CD4-positive, alpha-beta memory T cell (primary cell): Measurements from ENCODE around the gene PRPF4. TPM values are rescaled to one million over a fixed set of nuclear protein-coding genes. Genes with fewer than 3 reads are reported as not detected.
"Not testable (repeated sequence)": the region's sequence is repeated elsewhere in the genome, so short reads cannot be mapped to it uniquely, and the experiment has no call there.

Experiments used
- CTCF ChIA-PET: fragments of 350-600 bp; sonication (Branson Sonifier 250); formaldehyde crosslinking; loops from one replicate; lab custom pipeline; 2021; ENCODE audit warnings: inconsistent platforms; ENCODE audit not compliant: partially characterized antibody; lab: Charles Lee
- POLR2A ChIA-PET: fragments of 350-600 bp; sonication (Branson Sonifier 250); formaldehyde crosslinking; loops from one replicate; lab custom pipeline; 2021; ENCODE audit not compliant: partially characterized antibody; lab: Charles Lee
- DNase-seq, 5 donors: peaks; one replicate each; pipeline versions ENCODE4 v3.0.0 to v3.0.0-alpha.2; 2020 to 2022; ENCODE audit warnings: mixed read lengths in 1 of 5
- H3K27ac ChIP-seq: one replicate; pipeline ENCODE4 v1.7.0; 2013; ENCODE audit warnings: low read depth, low read length
- H3K27me3 ChIP-seq: 2 replicates; pipeline ENCODE4 v1.7.0; 2013; ENCODE audit warnings: mild to moderate bottlenecking, low read length, moderate library complexity; ENCODE audit not compliant: insufficient read depth
- H3K36me3 ChIP-seq: 2 replicates; pipeline ENCODE4 v1.7.0; 2013; ENCODE audit warnings: mild to moderate bottlenecking, low read length, moderate library complexity; ENCODE audit not compliant: insufficient read depth
- H3K4me1 ChIP-seq: 2 replicates; pipeline ENCODE4 v1.7.0; 2013; ENCODE audit warnings: mild to moderate bottlenecking, low read length, moderate library complexity; ENCODE audit not compliant: insufficient read depth
- H3K4me3 ChIP-seq, 2 donors: one replicate each; pipeline ENCODE4 v1.7.0; 2013; ENCODE audit warnings: low read length in 2 of 2, mild to moderate bottlenecking in 1 of 2
- H3K9me3 ChIP-seq, 2 donors: one replicate each; pipeline ENCODE4 v1.7.0; 2013; ENCODE audit warnings: low read length in 2 of 2, control low read depth in 1 of 2; ENCODE audit not compliant: control insufficient read depth in 1 of 2
- H3K27ac Mint-ChIP-seq, 7 donors: one replicate each; pipeline ENCODE4 v1.8.0; 2020 to 2021; ENCODE audit warnings: mixed read lengths in 7 of 7, mild to moderate bottlenecking in 6 of 7, inconsistent platforms in 3 of 7, moderate library complexity in 3 of 7
- H3K27me3 Mint-ChIP-seq, 2 donors: one replicate each; pipeline ENCODE4 v1.8.0; 2020 to 2021; ENCODE audit warnings: mixed read lengths in 2 of 2
- H3K36me3 Mint-ChIP-seq, 2 donors: one replicate each; pipeline ENCODE4 v1.8.0; 2020 to 2021; ENCODE audit warnings: mixed read lengths in 2 of 2, inconsistent platforms in 1 of 2, mild to moderate bottlenecking in 1 of 2
- H3K4me1 Mint-ChIP-seq, 4 donors: one replicate each; pipeline ENCODE4 v1.8.0; 2020 to 2021; ENCODE audit warnings: mixed read lengths in 4 of 4, mild to moderate bottlenecking in 1 of 4
- H3K4me3 Mint-ChIP-seq, 8 donors: one replicate each; pipeline ENCODE4 v1.8.0; 2020 to 2021; ENCODE audit warnings: mixed read lengths in 8 of 8, mild to moderate bottlenecking in 7 of 8, moderate library complexity in 6 of 8, inconsistent platforms in 3 of 8
- H3K9me3 Mint-ChIP-seq, 8 donors: one replicate each; pipeline ENCODE4 v1.8.0; 2020 to 2021; ENCODE audit warnings: mixed read lengths in 8 of 8, mild to moderate bottlenecking in 5 of 8, inconsistent platforms in 3 of 8, moderate library complexity in 1 of 8
- intact Hi-C: fragments of 100-400 bp; cut with micrococcal nuclease; formaldehyde crosslinking; loops from one replicate; pipeline ENCODE4 v1.15.1; 2023
- polyA plus RNA-seq, 2 donors: library from polyadenylated mRNA; unstranded; fragments of 300-500 nt; fragmentation: Illumina TruSeq; gene quantifications; one replicate each; pipeline ENCODE4 v1.2.3, GENCODE V29; 2021
- total RNA-seq, 2 experiments: library from RNA; stranded (reverse); gene quantifications; one replicate each; pipeline ENCODE4 v1.2.3, GENCODE V29; 2021

The PRPF4 gene
- 10 to 100 TPM; 20.7 to 23.2 TPM for total RNA-seq
- 10 to 100 TPM; 19.2 to 25.7 TPM for polyA plus RNA-seq

DNA sequence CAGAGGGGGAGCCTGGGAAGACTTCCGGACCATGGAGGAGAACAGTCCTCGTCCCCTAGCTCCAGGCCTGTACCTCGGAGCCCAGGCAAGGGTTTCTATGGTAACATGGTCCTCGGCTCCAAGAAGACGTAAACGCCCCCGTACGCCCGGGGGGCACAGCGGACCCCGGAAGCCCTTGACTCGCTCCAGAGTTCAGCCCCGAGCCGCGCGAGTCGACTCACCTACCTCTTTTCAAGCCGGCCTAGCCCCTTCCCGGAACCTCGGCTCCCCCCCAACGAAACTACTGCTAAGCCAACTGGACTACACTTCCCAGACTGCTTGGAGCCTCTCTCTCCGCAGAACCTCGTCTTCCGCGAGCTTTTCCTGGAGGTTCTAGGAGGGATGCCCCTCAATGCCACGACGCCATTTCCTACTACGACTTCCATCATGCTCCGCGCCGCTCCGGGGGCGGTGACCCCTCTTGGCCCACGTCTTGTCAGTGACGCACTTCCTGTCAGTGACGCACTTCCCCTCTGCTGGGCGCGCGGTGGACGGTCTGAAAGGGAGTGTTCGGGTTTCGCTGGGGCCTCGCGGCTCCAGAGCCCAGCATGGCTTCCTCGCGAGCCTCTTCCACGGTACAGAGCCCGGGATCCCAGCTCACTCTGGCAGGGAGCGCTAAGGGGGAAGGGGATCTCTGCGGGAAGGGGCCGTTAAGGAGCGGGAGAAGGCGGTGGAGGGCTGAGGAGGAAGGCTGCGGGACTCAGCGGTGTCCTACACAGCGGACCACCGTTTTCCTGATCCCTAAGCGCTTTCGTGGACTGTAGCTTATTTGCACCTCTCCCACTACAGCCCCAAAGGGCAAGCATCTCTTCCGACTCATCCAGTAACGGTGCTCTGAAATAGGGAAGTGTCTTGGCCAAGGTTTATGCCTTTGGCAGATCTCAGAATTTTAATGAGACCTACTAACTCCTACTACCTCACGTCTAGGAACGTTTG, at the start of gene PRPF4, which contains the start of gene CDC26:
Gene PRPF4, plus strand, starts transcription at position 502 of the 975 bp plus-strand sequence. Its CDS starts 86 bp downstream, at position 588.
Gene CDC26, minus strand, starts transcription at position 416 of the 975 bp plus-strand sequence. CDS start 3,065 bp downstream, outside the sequence.
- ChIA-PET POLR2A (interaction anchor here (0.6 to 2.9 kb wide), 19 partner anchors 9 to 1268 kb away, joined by 3 to 26 read pairs (median 5); partner anchors contain the start of genes ALAD, BSPRY, C9orf43 and FKBP15), CTCF (interaction anchor here (0.9 to 7.1 kb wide), 33 partner anchors 9 to 391 kb away, joined by 3 to 137 read pairs (median 5); partner anchors contain the start of genes ALAD, BSPRY, C9orf43 and FKBP15)
- Histone ChIP-seq H3K4me1 (peaks cover 22% of the 10 kb centered on the region), H3K9me3 (no peaks in the 10 kb centered on the region), H3K4me3 (peak within 1 kb of the TSS; percentile 86 to 92), H3K27me3 (no peaks in the 10 kb centered on the region), H3K27ac (peak within 1 kb of the TSS; percentile 93), H3K36me3 (peaks cover 42% of the 10 kb centered on the region)
- H3K27me3 Mint-ChIP-seq: no peaks in the 10 kb centered on the region
- H3K4me3 Mint-ChIP-seq: no peak within 1 kb of the TSS
- no peak within 1 kb of the TSS for H3K27ac Mint-ChIP-seq
- peaks cover 39 to 52% of the 10 kb centered on the region in 2 donors for H3K36me3 Mint-ChIP-seq
- intact Hi-C loops: loop anchor here (1.0 to 5.0 kb wide), 8 partner anchors 54 to 1793 kb away; partner anchors contain the start of genes ALAD, C9orf43, FKBP15 and INIP
- DNase-seq: peak; percentile 91 to 97 (median 94)
- H3K4me1 Mint-ChIP-seq: peaks cover 14 to 32% (median 21%) of the 10 kb centered on the region in 4 donors
- H3K9me3 Mint-ChIP-seq: no peaks in the 10 kb centered on the region

DNA sequence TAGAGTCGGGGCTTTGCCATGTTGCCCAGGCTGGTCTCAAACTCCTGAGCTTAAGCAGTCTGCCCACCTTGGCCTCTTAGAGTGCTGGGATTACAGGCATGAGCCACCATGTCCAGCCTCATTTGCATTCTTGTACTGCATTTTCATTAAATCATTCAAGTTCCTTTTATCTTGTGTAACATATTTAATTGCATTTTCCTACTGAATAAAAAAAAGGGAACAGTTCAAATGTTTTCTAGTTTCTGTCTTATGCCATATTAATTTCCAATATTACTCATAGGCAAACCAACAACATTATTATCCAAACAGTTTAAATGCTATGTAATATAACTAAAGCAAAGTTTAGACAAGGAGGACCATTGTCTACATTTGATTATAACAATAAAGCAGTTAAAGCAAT, 48.0 kb upstream of the PRPF4 start:
- Mint-ChIP-seq H3K27me3 (no peaks in the 10 kb centered on the region), H3K4me3 (no peak overlapping the region), H3K36me3 (peaks cover 0 to under 1% of the 10 kb centered on the region in 2 donors), H3K9me3 (peaks cover 0 to 2% (median 0%) of the 10 kb centered on the region in 8 donors), H3K4me1 (peaks cover 8 to 18% (median 13%) of the 10 kb centered on the region in 4 donors), H3K27ac (peak overlapping the region in 1 of 7 donors; percentile 33)
- Histone ChIP-seq H3K4me1 (peaks cover 10% of the 10 kb centered on the region), H3K27me3 (no peaks in the 10 kb centered on the region), H3K4me3 (no peak overlapping the region), H3K36me3 (no peaks in the 10 kb centered on the region), H3K9me3 (no peaks in the 10 kb centered on the region), H3K27ac (no peak overlapping the region)
- no peak for DNase-seq
- ChIA-PET POLR2A (no interaction called here), CTCF (no interaction called here)
- intact Hi-C loops: loop anchor here (10.0 kb wide), 2 partner anchors 147 to 853 kb away; partner anchors contain the start of gene HDHD3

DNA sequence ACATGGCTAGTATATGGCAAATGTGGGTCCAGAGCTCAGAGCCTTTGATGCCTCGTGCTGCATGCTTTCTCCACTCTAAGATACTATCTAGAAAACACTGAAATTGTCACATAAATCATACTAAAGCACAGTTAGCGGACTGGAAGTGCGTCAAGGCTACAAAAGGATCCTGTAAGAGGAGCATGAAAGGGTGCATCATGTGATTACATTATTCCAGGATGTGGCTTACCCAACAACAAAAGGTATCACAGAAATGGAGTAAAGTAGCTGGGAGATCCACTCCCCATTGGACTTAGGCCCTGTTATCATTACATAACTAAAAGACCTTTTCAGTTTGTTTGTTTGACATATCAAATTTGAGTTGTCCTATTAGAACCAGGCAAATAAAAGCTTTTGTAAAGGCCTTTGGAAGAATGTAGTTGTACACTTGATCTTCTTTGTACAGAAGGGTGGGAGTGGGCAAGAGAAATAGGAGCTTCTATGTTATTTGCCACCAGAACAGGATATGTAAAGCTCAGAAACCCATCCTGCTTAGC, 47.3 kb upstream of the PRPF4 start:
- intact Hi-C loops: loop anchor here (10.0 kb wide), 2 partner anchors 147 to 853 kb away; partner anchors contain the start of gene HDHD3
- H3K4me1 Mint-ChIP-seq: peaks cover 11 to 21% (median 15%) of the 10 kb centered on the region in 4 donors
- H3K27me3 ChIP-seq: no peaks in the 10 kb centered on the region
- peaks cover 14% of the 10 kb centered on the region for H3K4me1 ChIP-seq
- no peaks in the 10 kb centered on the region for H3K36me3 ChIP-seq
- peak overlapping the region in 4 of 7 donors; percentile 9 to 75 (median 40) for H3K27ac Mint-ChIP-seq
- H3K27ac ChIP-seq: no peak overlapping the region
- no peaks in the 10 kb centered on the region for H3K36me3 Mint-ChIP-seq
- ChIA-PET CTCF (no interaction called here), POLR2A (no interaction called here)
- H3K4me3 Mint-ChIP-seq: no peak overlapping the region
- no peak overlapping the region for H3K4me3 ChIP-seq
- H3K9me3 Mint-ChIP-seq: peaks cover 0 to 2% (median 0%) of the 10 kb centered on the region in 8 donors
- peak in 4 of 5 donors; percentile 31 to 63 (median 42) for DNase-seq
- H3K27me3 Mint-ChIP-seq: no peaks in the 10 kb centered on the region
- H3K9me3 ChIP-seq: no peaks in the 10 kb centered on the region

DNA sequence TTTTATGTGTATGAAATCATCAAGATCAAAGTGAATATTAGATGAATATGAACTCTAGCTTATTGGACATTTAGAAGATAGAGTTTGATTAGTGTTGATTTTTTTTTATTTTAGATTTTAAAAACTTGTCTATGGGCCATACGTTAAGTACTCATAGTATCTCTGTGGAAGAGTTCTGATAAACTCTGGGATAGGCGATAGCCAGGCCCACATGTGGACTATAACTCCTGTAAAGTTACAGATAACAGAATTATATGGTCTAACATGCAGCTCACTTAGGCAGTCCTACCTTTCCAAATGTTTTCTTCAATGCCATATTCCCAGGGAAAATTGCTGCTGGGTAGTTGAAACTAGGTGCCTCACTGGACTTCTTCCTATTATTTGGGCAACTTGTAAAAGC, 43.8 kb upstream of the PRPF4 start:
- H3K27ac Mint-ChIP-seq: peak overlapping the region in 1 of 7 donors; percentile 69

DNA sequence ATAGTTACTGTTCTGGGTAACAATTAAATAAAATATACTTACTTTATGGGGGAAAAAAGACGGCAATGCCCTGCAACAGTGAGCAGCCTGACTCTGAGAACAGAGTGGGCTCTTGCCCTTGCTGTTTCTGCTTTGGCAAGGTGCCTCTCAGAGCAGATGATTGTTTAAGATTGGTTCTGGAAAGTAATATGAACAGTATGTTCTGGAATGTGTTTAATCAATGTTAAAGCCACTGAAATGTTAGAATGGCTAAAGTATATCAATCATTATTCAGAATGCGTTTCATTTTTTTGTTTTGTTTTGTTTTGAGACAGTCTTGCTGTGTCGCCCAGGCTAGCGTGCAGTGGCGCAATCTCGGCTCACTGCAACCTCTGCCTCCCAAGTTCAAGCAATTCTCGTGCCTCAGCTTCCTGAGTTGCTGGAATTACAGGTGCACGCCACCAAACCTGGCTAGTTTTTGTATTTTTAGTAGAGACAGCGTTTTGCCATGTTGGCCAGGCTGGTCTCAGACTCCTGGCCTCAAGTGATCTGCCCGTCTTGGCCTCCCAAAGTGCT, 39.7 kb upstream of the PRPF4 start:
- H3K36me3 ChIP-seq, H3K9me3 Mint-ChIP-seq, DNase-seq, intact Hi-C loops, H3K4me3 ChIP-seq, H3K27me3 Mint-ChIP-seq, POLR2A ChIA-PET, CTCF ChIA-PET, H3K27ac Mint-ChIP-seq, H3K9me3 ChIP-seq, H3K36me3 Mint-ChIP-seq, H3K27me3 ChIP-seq, H3K4me3 Mint-ChIP-seq, H3K27ac ChIP-seq: not testable (repeated sequence)
- H3K4me1 Mint-ChIP-seq: peaks cover 9 to 18% (median 14%) of the 10 kb centered on the region in 4 donors
- H3K4me1 ChIP-seq: peaks cover 12% of the 10 kb centered on the region

More for the DNA sequence above, 43.8 kb upstream of the PRPF4 start:
- DNase-seq: no peak
- intact Hi-C loops: no loop called here
- Histone ChIP-seq H3K4me3 (no peak overlapping the region), H3K36me3 (no peaks in the 10 kb centered on the region), H3K27me3 (no peaks in the 10 kb centered on the region), H3K4me1 (peaks cover 19% of the 10 kb centered on the region), H3K9me3 (no peaks in the 10 kb centered on the region), H3K27ac (no peak overlapping the region)
- CTCF ChIA-PET: interaction anchor here (1.0 to 1.5 kb wide), 3 partner anchors 43 to 424 kb away, joined by 3 to 5 read pairs (median 3); partner anchors contain the start of genes CDC26 and PRPF4
- POLR2A ChIA-PET: interaction anchor here (1.7 to 2.5 kb wide), 2 partner anchors 11 to 43 kb away, joined by 6 to 22 read pairs; partner anchors contain the start of genes CDC26, FKBP15 and SLC31A1
- H3K9me3 Mint-ChIP-seq: peaks cover 0 to 3% (median 0%) of the 10 kb centered on the region in 8 donors
- H3K4me1 Mint-ChIP-seq: peaks cover 13 to 24% (median 21%) of the 10 kb centered on the region in 4 donors
- H3K27me3 Mint-ChIP-seq: no peaks in the 10 kb centered on the region
- H3K4me3 Mint-ChIP-seq: no peak overlapping the region
- peaks cover 0 to 3% of the 10 kb centered on the region in 2 donors for H3K36me3 Mint-ChIP-seq

DNA sequence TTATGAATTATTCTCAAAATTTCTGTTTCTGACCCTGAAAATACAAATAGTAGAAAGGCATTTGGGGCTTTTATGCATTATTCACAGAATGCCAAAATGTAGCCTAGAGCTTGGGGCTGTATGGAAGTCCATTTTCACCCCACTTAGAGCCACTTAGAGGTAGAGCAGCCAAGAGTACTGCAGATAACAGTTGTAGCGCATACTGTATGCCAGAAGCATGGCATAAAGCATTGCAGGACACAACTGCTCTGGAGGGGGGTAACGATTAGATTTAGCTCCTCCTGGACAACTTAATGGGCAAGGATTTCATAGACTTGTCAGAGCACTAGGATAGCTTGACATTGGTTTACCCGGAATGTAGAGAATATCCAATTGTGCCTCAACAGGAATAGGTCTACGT, 38.4 kb upstream of the PRPF4 start:
- Mint-ChIP-seq H3K27me3 (no peaks in the 10 kb centered on the region), H3K9me3 (peaks cover 0 to 2% (median 0%) of the 10 kb centered on the region in 8 donors), H3K4me3 (no peak overlapping the region), H3K36me3 (peaks cover 0 to 3% of the 10 kb centered on the region in 2 donors), H3K27ac (no peak overlapping the region), H3K4me1 (peaks cover 9 to 16% (median 13%) of the 10 kb centered on the region in 4 donors)
- Histone ChIP-seq H3K9me3 (no peaks in the 10 kb centered on the region), H3K4me3 (no peak overlapping the region), H3K36me3 (no peaks in the 10 kb centered on the region), H3K27me3 (no peaks in the 10 kb centered on the region), H3K4me1 (peaks cover 12% of the 10 kb centered on the region), H3K27ac (no peak overlapping the region)
- intact Hi-C loops: no loop called here
- ChIA-PET CTCF (no interaction called here), POLR2A (no interaction called here)
- no peak for DNase-seq
